ENCODE measurements around the gene ADGRV1.

The ADGRV1 gene

GRCh38 chr5:90933298-90933697 lies 374.7 kb downstream of the ADGRV1 start (continued):
- TF ChIP-seq ZNF658 (tag by site-specific recombination; IDR thresholded peaks at IDR 0.05) (no peak), ZNF785 (tag by site-specific recombination; IDR thresholded peaks at IDR 0.05) (no peak), ZNF155 (tag by site-specific recombination; IDR thresholded peaks at IDR 0.05) (no peak), ZNF174 (tag by site-specific recombination; IDR thresholded peaks at IDR 0.05) (no peak), SP3 (tag by site-specific recombination; IDR thresholded peaks at IDR 0.05) (no peak), ZNF274 (IDR thresholded peaks at IDR 0.05; ENCODE audit: low read length) (no peak), ZNF274 (tag by site-specific recombination; IDR thresholded peaks at IDR 0.05; ENCODE audit: borderline replicate concordance) (no peak), ZNF501 (tag by site-specific recombination; IDR thresholded peaks at IDR 0.05) (no peak), PRDM1 (tag by site-specific recombination; IDR thresholded peaks at IDR 0.05) (no peak), GFI1B (tag by site-specific recombination; IDR thresholded peaks at IDR 0.05) (no peak), KLF9 (tag by site-specific recombination; IDR thresholded peaks at IDR 0.05; ENCODE audit: low read depth) (no peak), ZSCAN16 (tag by site-specific recombination; IDR thresholded peaks at IDR 0.05) (no peak), ZNF398 (tag by site-specific recombination; IDR thresholded peaks at IDR 0.05) (no peak), SP7 (tag by site-specific recombination; IDR thresholded peaks at IDR 0.05) (no peak), ZNF449 (tag by site-specific recombination; IDR thresholded peaks at IDR 0.05) (no peak)

GRCh38 chr5:90934091-90934719 lies 375.6 kb downstream of the ADGRV1 start:
- Histone ChIP-seq H3K4me1 (ENCODE audit: control insufficient read depth, insufficient read depth, low read length) (peaks cover 5% of the 10 kb centered on the region; the same call in 1 of the 2 replicates), H3K36me3 (ENCODE audit: control insufficient read depth in 2 of 2, insufficient read depth in 1 of 2, low read length in 2 of 2) (no peaks in the 10 kb centered on the region), H3K27ac (ENCODE audit: extremely low read depth, low read depth, low read length) (no peak overlapping the region), H3K9me3 (ENCODE audit: control insufficient read depth, insufficient read depth, low read depth, low read length) (no peaks in the 10 kb centered on the region), H3K4me3 (ENCODE audit: low read depth, low read length) (no peak overlapping the region)
- ChIA-PET CTCF (interaction anchor here (2.6 kb wide), 1 partner anchor 451 kb away, joined by 15 read pairs; no protein-coding TSS in a partner anchor), POLR2A (interaction anchor here (0.5 kb wide), 1 partner anchor 447 kb away, joined by 3 read pairs; no protein-coding TSS in a partner anchor)
- TF ChIP-seq ZNF513 (tag by site-specific recombination; IDR thresholded peaks at IDR 0.05) (no peak), ZNF529 (tag by site-specific recombination; IDR thresholded peaks at IDR 0.05; ENCODE audit: insufficient replicate concordance) (no peak), ZNF311 (tag by site-specific recombination; IDR thresholded peaks at IDR 0.05; ENCODE audit: borderline replicate concordance) (no peak), ZNF394 (tag by site-specific recombination; IDR thresholded peaks at IDR 0.05; ENCODE audit: borderline replicate concordance) (no peak), YY1 (tag by site-specific recombination; IDR thresholded peaks at IDR 0.05) (no peak), ZNF391 (tag by site-specific recombination; IDR thresholded peaks at IDR 0.05; ENCODE audit: borderline replicate concordance, low read depth) (no peak), ZFP41 (tag by site-specific recombination; IDR thresholded peaks at IDR 0.05; ENCODE audit: borderline replicate concordance) (no peak), ZNF155 (tag by site-specific recombination; IDR thresholded peaks at IDR 0.05) (no peak), ZNF777 (tag by site-specific recombination; IDR thresholded peaks at IDR 0.05; ENCODE audit: borderline replicate concordance) (no peak), KLF7 (tag by site-specific recombination; IDR thresholded peaks at IDR 0.05; ENCODE audit: borderline replicate concordance) (no peak), ZNF621 (tag by site-specific recombination; IDR thresholded peaks at IDR 0.05) (no peak)
- TF ChIP-seq, protein P1, sequence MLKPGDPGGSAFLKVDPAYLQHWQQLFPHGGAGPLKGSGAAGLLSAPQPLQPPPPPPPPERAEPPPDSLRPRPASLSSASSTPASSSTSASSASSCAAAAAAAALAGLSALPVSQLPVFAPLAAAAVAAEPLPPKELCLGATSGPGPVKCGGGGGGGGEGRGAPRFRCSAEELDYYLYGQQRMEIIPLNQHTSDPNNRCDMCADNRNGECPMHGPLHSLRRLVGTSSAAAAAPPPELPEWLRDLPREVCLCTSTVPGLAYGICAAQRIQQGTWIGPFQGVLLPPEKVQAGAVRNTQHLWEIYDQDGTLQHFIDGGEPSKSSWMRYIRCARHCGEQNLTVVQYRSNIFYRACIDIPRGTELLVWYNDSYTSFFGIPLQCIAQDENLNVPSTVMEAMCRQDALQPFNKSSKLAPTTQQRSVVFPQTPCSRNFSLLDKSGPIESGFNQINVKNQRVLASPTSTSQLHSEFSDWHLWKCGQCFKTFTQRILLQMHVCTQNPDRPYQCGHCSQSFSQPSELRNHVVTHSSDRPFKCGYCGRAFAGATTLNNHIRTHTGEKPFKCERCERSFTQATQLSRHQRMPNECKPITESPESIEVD (tag by site-specific recombination; IDR thresholded peaks at IDR 0.05) = no peak
